Measurements from ENCODE around the gene FRMD4A. TPM values are rescaled to one million over a fixed set of nuclear protein-coding genes. Genes with fewer than 3 reads are reported as not detected.

Gene FRMD4A
- total and polyA plus RNA-seq, 2 of the 4 experiments (the other 2 are of a cell fraction), result 30.3 to 68.8 TPM

- no peak overlapping the region for H3K27ac ChIP-seq (ENCODE audit: insufficient read depth, low read length)
- no peak overlapping the region for H2BK15ac ChIP-seq (ENCODE audit: low read depth, low read length)
- BruUV-seq (replicated peaks), result no TSS peak
- H2BK120ac ChIP-seq (ENCODE audit: low read depth, low read length), result no peak overlapping the region
- no peaks in the 10 kb centered on the region for H3K9me3 ChIP-seq (ENCODE audit: control insufficient read depth, insufficient read depth, low read length)
- no peak overlapping the region for H2AK9ac ChIP-seq (replicated peaks; ENCODE audit: low read depth, low read length, poor library complexity)
- H4K20me1 ChIP-seq (ENCODE audit: insufficient read depth, low read length), result peaks cover 12% of the 10 kb centered on the region; the same call in 1 of the 2 replicates
- no peak overlapping the region for H4K91ac ChIP-seq (ENCODE audit: insufficient read depth, low read depth, low read length)
- H2AK5ac ChIP-seq (ENCODE audit: low read depth, low read length), result no peak overlapping the region
- no peak overlapping the region for H3K4me2 ChIP-seq (ENCODE audit: low read depth, low read length)
- H2BK20ac ChIP-seq (ENCODE audit: low read depth, low read length), result no peak overlapping the region
- H4K8ac ChIP-seq (ENCODE audit: low read depth in 2 of 2, low read length in 2 of 2), result no peak overlapping the region
- ATAC-seq (ENCODE audit: low read depth), result no peak
- H3K56ac ChIP-seq (ENCODE audit: extremely low read depth, insufficient read depth, low read length), result no peak overlapping the region
- H3K23ac ChIP-seq (ENCODE audit: low read depth, low read length), result no peak overlapping the region
- dilution Hi-C loops (cut with HindIII; ENCODE audit: low sequenced_read_pairs, unreplicated experiment), result no loop called here
- POLR2A ChIA-PET (ENCODE audit: unreplicated experiment), result no interaction called here
- H3K9ac ChIP-seq (ENCODE audit: low read depth, low read length), result no peak overlapping the region
- no peak overlapping the region for H2AFZ ChIP-seq (replicated peaks; ENCODE audit: low read length, poor library complexity)
- in situ Hi-C loops (cut with MboI; ENCODE audit: low sequenced_read_pairs), result no loop called here
- peaks cover 15% of the 10 kb centered on the region for H3K4me1 ChIP-seq (ENCODE audit: control insufficient read depth, insufficient read depth, low read length)
- no peak overlapping the region for H3K4me3 ChIP-seq (ENCODE audit: insufficient read depth, low read depth, low read length)
- no peak overlapping the region for H4K5ac ChIP-seq (ENCODE audit: low read depth, low read length)
- no peak for DNase-seq
- H3K79me1 ChIP-seq (ENCODE audit: low read depth in 1 of 2, low read length in 2 of 2), result peaks cover 38 to 98% of the 10 kb centered on the region in 2 experiments
- peaks cover 45% of the 10 kb centered on the region for H3K36me3 ChIP-seq (ENCODE audit: control insufficient read depth, insufficient read depth, low read length)
- H3K18ac ChIP-seq (ENCODE audit: low read depth, low read length), result no peak overlapping the region
- H3K27me3 ChIP-seq (ENCODE audit: control insufficient read depth, insufficient read depth, low read length), result no peaks in the 10 kb centered on the region
- no peak for TF ChIP-seq FOS (IDR thresholded peaks at IDR 0.05; ENCODE audit: low read depth, low read length)
- CTCF ChIA-PET, result no interaction called here
- no CpG with 5 or more reads among the region's 10 CpGs for WGBS, 2 experiments (ENCODE audit: extremely low coverage in 2 of 2, insufficient read length in 1 of 2)
- intact Hi-C loops (cut with micrococcal nuclease), result no loop called here
- H3K4ac ChIP-seq (ENCODE audit: low read depth, low read length), result no peak overlapping the region
- H3K14ac ChIP-seq (replicated peaks; ENCODE audit: low read depth, low read length), result no peak overlapping the region
- H3K9me1 ChIP-seq (ENCODE audit: insufficient read depth, low read length), result peaks cover 20% of the 10 kb centered on the region
- H2BK5ac ChIP-seq (ENCODE audit: low read depth, low read length, poor library complexity, severe bottlenecking), result no peak overlapping the region
Measured at GRCh38 chr10:13700473-13701144, 630.1 kb downstream of the FRMD4A start.

All from IMR-90 (cell line).